GM18868 (cell line): ENCODE results near the gene TMEM86B.

ENCODE experiments used
- ATAC-seq: cut with Tn5 transposase; IDR thresholded peaks from one replicate; pipeline ENCODE4 v1.9.1; 2021; ENCODE audit warnings: mild to moderate bottlenecking, moderate library complexity; ENCODE audit not compliant: unreplicated experiment

TMEM86B gene

GRCh38 chr19:55257461-55258420 lies 29.2 kb upstream of the TMEM86B start:
- ATAC-seq, result no peak

GRCh38 chr19:55256562-55257460 lies 28.2 kb upstream of the TMEM86B start:
- no peak for ATAC-seq

- no peak for ATAC-seq
Observed at GRCh38 chr19:55255618-55256423, 27.3 kb upstream of the TMEM86B start.

- ATAC-seq, result no peak
Observed at GRCh38 chr19:55254625-55254977, 26.0 kb upstream of the TMEM86B start.

- peak; percentile 41 for ATAC-seq
Observed at GRCh38 chr19:55253842-55254624, 25.5 kb upstream of the TMEM86B start.

- ATAC-seq, result no peak
Observed at GRCh38 chr19:55252760-55253663, 24.4 kb upstream of the TMEM86B start.

- no peak for ATAC-seq
Observed at GRCh38 chr19:55251341-55252081, 22.9 kb upstream of the TMEM86B start.

- no peak for ATAC-seq
Observed at GRCh38 chr19:55250262-55251036, 21.9 kb upstream of the TMEM86B start.

GRCh38 chr19:55249841-55250240 lies 21.3 kb upstream of the TMEM86B start:
- ATAC-seq, result no peak

GRCh38 chr19:55248704-55249103 lies 20.1 kb upstream of the TMEM86B start:
- ATAC-seq, result no peak

GRCh38 chr19:55248166-55248675 lies 19.7 kb upstream of the TMEM86B start:
- ATAC-seq, result no peak

GRCh38 chr19:55247621-55248099 lies 19.1 kb upstream of the TMEM86B start:
- ATAC-seq, result no peak

GRCh38 chr19:55246462-55247451 lies 18.2 kb upstream of the TMEM86B start:
- no peak for ATAC-seq

- ATAC-seq, result no peak
Observed at GRCh38 chr19:55245236-55245904, 16.8 kb upstream of the TMEM86B start.

GRCh38 chr19:55244004-55244680 lies 15.6 kb upstream of the TMEM86B start:
- ATAC-seq, result no peak
